GM19240 (cell line): Measurements from ENCODE around the gene MYO18A.

Source experiments
- DNase-seq: peaks from one replicate; pipeline ENCODE4 v3.0.0; 2011; ENCODE audit warnings: low spot score; ENCODE audit not compliant: insufficient read length

The MYO18A gene

DNA sequence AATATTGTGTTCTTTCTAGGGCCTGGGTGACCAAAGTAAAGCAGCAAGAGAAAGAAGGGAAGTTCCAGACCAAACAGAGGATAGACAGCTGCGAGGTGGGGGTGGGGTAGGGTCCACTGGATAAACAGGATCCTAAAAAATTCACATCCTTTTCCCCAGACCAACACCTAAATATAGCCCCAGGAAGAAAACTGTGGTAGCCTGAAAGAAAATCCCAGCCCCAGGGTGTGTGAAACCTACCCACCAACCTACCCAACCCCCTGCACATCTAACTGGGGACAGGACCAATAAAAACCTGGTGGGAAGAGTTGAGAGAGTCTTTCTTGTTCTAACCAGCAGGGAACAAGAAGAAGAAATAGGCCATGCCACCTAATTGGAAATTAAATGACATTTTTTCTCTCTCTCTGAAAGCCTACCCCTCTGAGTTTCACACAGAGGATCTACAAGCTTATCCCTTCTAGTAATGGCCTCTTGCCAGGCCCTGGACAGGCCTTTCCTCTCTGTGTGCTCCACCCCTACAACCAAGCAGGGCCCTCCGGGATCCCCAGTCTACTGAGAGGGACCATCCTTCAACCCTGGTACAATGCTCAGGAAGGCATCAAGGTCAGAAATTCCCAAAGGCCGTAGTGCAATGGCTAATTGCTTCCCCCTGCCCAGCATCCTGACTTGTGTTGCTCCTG, 12.0 kb downstream of the MYO18A start:
- no peak for DNase-seq

DNA sequence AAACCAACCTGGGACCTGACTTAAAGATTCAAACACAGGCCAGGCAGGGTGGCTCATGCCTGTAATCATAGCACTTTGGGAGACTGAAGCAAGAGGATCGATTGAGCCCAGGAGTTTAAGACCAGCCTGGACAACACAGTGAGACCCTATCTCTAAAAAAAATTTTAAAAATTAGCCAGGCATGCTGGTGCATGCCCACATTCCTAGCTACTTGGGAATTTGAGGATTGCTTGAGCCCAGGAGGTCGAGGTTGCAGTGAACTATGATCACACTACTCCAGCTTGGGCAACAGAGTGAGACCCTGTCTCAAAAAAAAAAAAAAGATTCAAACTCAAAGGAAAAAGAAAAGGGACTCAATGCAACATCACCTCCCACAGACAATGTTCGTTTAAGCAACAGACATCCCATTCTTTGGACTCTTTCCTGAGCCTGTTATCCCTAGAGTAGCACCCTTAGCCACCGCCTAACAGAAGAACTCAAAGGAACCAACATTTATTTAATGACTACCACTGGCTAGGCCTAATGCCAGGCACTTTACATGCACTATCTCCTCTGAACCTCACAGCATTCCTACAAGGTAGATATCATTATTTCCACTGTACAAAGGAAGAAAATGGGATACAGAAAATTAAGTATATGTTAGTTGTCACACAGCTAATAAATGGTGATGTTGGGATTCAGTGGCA, 12.7 kb downstream of the MYO18A start:
- no peak for DNase-seq

DNA sequence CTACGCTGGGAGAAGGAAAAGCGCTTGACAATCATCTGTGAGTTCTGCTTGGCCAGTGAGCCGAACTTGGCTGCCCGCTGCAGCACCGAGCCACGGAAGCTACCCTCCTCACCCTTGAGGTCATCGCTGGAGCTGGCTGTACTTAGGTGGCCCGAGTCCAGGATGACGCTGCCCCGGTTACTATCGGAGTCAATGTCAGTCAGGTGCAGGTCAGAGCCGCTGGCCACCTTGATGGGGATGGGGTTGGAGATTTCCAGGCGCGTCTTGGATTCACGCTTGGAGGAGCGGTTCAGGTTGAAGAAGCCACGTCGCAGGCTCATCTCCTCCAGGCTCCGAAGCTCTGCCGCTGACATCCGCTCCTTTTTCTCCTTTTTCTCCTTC, 13.7 kb downstream of the MYO18A start:
- no peak for DNase-seq

GRCh38 chr17:29165800-29166506, 14.2 kb downstream of the MYO18A start:
- no peak for DNase-seq

DNA sequence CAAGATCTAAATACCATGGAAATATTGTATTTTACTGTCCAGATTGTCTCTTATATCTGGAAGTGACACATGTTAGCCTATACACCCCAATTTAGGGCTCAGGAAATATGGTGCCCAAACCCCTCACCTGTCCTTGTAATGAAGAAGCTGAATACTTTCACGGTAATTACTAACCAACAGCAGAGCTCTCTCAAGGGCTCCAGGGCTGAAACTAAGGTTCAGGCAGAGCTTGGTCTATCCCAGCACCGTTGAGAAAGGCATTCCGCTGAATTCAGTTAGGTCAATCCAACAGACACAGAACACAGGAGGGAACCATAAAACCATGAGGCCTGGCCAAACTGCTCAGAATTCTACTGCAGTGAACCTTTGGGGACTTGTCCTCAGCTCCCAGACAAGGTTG, 14.9 kb downstream of the MYO18A start:
- DNase-seq = no peak

DNA sequence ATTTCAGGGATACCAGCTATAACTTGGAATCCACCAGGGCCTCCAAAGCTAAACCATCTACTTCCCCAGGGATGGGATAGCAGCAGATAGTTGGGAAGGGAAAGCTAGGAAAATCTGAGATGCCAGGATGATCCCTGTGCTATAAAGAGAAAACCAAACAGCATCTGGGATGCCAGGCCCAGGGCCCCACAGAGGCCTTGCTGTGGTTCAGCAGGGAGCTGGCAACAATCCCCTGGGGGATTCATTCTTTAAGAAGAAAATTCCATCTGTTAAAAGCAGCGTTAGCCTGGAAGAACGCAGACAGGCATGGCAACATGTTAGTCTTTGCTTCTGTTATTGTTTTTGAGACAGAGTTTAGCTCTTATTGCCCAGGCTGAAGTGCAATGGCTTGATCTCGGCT, 16.6 kb downstream of the MYO18A start:
- DNase-seq = no peak

- no peak for DNase-seq
These were observed 17.3 kb downstream of the MYO18A start for GRCh38 chr17:29162909-29163341.

DNA sequence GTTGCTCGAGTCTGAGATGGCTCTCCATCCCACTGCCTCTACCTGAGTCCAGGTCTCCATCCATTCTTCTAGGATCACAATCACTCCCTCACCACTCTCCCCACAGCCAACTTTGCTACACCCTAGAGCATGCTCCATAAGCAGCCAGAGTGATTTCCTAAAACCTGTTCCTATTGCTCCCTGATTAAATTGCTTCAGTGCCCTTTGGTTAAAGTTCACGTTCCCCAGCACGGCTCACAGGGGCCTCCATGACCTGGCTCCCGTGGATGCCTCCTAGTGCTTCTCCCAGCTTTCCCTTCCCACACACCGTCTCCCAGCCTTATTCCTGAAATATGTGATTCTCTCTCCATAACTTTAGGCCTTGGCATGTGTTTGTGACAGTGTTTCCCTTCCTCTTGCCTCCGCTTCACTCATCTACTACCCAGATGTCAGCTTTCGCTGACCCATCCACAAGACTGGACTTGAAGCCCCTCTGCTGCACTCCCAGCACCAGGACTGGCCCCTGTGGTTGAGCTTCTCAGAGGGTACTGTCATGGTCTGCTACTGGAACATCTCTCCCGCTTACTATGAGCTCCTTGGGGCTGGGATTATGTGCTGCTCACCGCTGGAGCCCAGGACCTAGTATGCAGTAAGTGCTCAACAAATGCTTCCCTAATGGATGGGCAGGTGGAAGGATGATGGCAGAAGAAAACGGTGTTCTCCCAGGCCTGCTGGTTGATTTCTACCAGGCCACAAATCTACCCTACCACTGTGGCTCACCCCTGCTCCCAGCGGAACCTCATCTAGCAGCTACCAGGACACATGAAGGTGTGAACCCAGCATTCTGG, 17.9 kb downstream of the MYO18A start:
- DNase-seq = no peak

DNA sequence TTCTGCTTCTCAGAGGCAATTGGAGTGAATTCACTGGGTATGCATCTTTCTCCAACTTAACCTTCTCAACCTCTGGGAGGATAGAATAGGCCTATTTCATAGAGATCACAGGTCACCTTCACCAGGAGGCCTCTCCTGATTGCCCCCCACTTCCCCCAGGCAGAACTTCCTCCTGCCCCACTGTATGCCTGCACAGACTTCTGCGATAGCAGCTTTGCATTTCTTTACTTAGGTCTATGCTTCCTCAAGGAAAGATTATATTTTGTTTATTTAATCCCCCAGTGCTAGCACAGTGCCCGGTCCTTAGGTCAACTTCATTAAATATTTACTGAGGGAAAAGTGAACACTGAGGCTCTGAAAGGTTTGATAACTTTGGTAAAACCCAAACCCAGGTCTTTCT, 19.9 kb downstream of the MYO18A start:
- no peak for DNase-seq

GRCh38 chr17:29159306-29159860, 20.8 kb downstream of the MYO18A start:
- DNase-seq = no peak

DNA sequence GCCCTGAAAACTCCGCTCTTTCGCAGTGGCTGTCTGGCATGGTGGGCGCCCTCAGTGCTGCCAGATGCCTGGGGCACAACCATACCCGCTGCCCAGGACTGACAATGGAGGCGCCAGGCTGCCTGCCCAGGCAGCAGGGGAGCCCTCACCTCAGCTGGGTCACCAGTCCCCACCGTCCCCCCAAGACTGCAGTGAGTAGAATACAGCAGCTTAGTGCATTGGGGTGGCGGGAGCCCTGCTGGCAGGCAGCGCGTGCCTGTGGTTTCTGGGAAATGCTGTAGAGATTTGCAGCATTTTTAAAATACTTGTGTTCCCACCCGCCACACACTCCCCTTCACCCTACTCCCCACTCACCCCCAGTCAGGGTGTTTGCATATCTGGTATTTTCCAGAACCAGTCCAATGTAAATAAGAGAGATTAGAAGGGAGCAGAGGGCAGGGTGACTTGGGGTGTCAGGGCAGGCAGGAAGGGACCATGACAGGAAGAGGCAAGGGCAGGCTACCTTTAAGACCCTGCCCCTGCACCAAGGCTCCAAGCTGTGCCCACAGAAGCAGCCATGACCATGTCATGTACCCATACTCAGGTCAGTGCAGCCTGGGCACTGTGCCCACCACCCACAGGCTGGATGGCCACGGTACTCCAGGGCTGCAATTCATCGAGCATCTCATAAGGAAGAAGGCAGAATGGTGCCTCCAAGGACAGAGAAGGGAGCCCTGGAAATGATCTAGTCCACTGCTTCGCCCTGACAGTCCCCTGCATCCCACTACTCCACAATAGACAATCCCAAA, 21.5 kb downstream of the MYO18A start:
- no peak for DNase-seq

DNA sequence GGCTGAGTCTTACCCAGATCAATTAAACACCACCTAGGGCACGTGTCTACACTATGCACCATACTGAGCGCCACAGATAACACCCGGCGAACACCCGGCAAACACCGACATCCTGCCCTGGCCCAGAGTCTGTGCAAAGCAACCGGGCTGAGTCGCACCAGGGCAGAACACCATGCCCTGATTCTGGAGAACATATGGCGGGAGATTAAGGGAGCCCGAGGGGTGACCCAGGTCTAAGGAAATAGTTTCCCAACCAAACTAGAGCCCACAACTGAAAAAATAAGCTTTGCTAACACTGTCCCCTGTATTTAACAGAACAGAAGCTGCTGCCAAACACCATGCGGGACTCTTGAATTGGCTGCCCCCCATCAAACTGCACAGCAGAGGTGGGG, 22.1 kb downstream of the MYO18A start:
- DNase-seq = no peak

DNA sequence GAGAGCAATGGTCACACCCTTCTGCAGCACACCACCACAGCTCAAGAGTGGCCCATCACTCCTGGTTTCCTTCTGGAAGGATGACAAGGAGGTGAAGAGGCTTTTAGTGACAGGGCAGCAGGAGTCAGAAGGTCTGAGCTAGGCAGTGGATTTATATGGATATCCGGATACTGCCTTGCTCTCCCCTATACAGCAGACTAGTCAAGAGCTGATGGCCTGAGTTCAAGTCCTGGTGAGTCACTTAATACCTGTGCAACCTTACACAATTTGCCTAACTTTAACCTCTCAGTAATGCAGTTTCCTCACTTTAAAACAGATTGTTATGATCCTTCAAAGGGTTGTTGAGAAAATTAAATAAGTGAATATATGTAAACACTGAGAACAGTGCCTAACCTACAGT, 22.9 kb downstream of the MYO18A start:
- DNase-seq = no peak

DNA sequence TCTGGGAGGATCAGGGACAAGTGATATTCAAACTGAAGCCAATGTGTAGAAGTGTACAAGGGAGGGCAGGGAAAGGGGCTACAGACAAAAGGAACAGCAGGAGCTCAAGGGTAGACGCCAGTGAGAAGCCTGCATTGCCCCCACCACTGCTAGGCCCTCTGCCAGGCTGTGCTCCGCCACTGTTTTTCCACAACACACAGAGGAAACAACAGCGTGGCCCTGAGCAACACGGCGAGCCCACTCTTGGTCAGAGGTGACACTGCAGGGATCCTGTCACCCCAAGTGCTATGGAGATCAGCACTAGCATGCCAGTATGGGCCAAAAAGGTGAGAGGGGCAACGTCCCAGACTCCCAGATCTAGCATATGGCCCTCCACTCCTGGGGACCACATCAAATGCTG, 23.4 kb downstream of the MYO18A start:
- no peak for DNase-seq

- DNase-seq = no peak
These were observed 24.2 kb downstream of the MYO18A start for GRCh38 chr17:29155966-29156338.

DNA sequence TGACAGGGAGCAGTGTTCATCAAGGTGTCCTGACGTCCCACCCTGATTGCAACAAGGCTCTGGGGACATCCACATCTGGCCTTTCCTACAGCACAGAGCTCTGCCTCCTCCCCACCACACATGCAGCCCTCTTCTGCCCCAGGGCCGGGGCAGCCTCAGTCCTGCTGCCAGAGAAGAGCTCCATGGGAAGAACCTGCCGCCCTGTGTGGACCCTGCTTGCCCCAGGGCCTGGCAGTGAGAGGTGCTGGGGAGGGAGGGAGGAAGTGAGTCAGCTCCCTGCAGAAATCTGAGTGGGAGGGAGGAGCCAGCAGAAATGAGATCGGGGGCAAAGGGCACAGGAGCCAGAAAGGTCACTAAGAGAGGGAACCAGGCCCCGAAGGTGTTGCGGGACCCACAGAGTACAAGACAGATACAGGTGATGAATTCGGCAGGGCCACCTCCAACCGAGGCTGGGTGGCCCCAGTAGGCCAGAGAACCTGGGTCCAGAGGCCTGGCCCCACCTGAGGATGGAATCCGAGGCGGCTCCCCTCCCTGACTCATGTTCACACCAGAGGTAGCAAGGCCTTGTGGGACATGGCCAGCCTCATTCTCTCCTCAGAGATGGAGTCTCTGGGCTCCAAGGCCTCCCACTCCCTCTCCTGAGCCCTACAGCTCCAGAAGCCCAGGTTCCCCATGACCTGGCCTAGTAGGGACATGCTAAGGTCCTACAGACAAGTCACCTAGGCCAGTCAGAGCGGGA, 24.8 kb downstream of the MYO18A start:
- DNase-seq = no peak

GRCh38 chr17:29154516-29155226, 25.5 kb downstream of the MYO18A start:
- DNase-seq = no peak

- DNase-seq = no peak
These were observed 28.6 kb downstream of the MYO18A start for GRCh38 chr17:29151567-29151966.

DNA sequence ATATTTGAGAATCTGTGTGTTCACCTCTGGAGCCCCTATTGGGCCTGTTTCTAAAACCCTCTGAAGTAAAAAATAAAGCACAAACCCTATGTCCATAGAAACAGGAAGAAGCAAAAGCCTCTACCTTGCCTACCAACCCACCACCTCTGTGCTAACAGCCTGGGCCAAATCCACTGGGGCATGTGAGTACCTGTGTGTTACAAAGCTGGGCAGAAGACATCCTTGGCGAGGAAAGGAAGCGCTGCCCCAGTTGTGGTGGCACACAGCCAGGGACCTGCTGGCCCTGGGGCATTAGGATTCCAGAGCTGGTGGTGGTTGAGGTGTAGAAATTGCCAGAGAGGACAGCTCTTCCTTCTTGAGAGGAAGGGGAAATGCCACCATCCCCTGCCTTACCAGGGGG, 30.0 kb downstream of the MYO18A start:
- no peak for DNase-seq
